ENCODE data around the gene GPAM. TPM values are rescaled to one million over a fixed set of nuclear protein-coding genes. Genes with fewer than 3 reads are reported as not detected.

The GPAM gene
- total RNA-seq, 2 donors from 2014 or later = 18.5 to 21.3 TPM

GRCh38 chr10:112131996-112132395, 51.6 kb downstream of the GPAM start:
- H3K4me3 ChIP-seq (ENCODE audit: low read length) = no peak overlapping the region
- 78% methylated on average over 3 of the region's 3 CpGs; no CpG with 5 or more reads in 1 of the 2 experiments for WGBS, 2 experiments (ENCODE audit: insufficient coverage in 1 of 2, insufficient read length in 1 of 2)
- no peaks in the 10 kb centered on the region for H3K27me3 ChIP-seq (ENCODE audit: control insufficient read depth, insufficient read depth, low read length, poor library complexity, severe bottlenecking)
- no peaks in the 10 kb centered on the region for H3K9me3 ChIP-seq (ENCODE audit: control insufficient read depth, low read length)
- no peak for DNase-seq
- H3K27me3 Mint-ChIP-seq (ENCODE audit: insufficient read depth) = no peaks in the 10 kb centered on the region
- no peaks in the 10 kb centered on the region for H3K36me3 ChIP-seq (ENCODE audit: control insufficient read depth, insufficient read depth, low read length)
- no peak overlapping the region for H3K4me3 Mint-ChIP-seq
- H3K27ac ChIP-seq (ENCODE audit: low read depth, low read length) = no peak overlapping the region
- no peak for TF ChIP-seq CTCF (conservative IDR thresholded peaks at IDR 0.05)
- H3K9me3 Mint-ChIP-seq = no peaks in the 10 kb centered on the region
- H3K4me1 ChIP-seq (ENCODE audit: control insufficient read depth, insufficient read depth, low read length) = peaks cover 2% of the 10 kb centered on the region
- H3K4me1 Mint-ChIP-seq = peaks cover under 1% of the 10 kb centered on the region
- H3K27ac Mint-ChIP-seq = no peak overlapping the region
- no peaks in the 10 kb centered on the region for H3K36me3 Mint-ChIP-seq (ENCODE audit: low read depth)
- H3K9ac ChIP-seq (ENCODE audit: extremely low read depth, low read length, poor library complexity, severe bottlenecking) = no peak overlapping the region

DNA sequence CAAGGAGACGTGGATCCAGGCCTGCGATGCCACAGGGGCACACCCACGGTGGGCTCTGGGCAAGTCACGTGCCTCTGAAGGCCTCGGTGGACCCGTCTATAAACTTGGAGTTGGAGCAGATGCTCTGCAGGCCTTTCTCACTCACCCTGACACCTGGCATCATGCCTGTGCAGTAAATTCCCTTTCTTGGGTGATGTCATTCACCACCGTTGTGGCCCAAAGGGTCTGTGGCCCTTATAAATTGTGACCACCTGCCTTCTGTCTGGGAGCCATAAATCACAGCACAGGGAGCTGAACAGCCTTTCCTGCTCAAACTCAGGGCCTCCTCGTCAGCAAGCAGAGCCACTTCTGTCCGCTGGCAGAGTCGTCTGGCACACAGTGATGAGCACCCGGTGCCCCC, 52.2 kb downstream of the GPAM start:
- no peak for TF ChIP-seq CTCF (conservative IDR thresholded peaks at IDR 0.05)
- 91 to 95% methylated on average over 7 to 11 of the region's 11 CpGs for WGBS, 2 experiments (ENCODE audit: insufficient coverage in 1 of 2, insufficient read length in 1 of 2)

DNA sequence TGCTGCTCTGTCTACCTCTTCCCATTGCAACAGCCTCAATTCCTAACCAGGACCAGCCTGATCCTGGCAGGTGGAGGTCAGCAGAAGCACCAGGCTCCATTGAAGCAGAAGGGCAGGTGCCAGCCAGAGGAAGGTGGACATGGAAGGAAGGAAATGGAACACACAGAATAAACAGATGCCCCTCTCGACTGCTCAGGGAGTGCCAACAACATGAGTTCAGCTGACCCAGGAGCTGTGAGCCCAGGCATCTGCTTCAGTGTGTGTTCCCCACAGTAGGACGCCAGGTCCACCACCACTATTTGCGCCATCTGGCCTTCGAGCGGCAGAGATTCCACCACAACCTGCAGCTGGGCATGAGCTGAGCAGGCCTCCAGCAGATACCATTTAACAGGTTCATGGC, 56.7 kb downstream of the GPAM start:
- Histone ChIP-seq H3K27ac (ENCODE audit: low read depth, low read length) (no peak overlapping the region), H3K27me3 (ENCODE audit: control insufficient read depth, insufficient read depth, low read length, poor library complexity, severe bottlenecking) (no peaks in the 10 kb centered on the region), H3K9me3 (ENCODE audit: control insufficient read depth, low read length) (no peaks in the 10 kb centered on the region), H3K9ac (ENCODE audit: extremely low read depth, low read length, poor library complexity, severe bottlenecking) (no peak overlapping the region), H3K36me3 (ENCODE audit: control insufficient read depth, insufficient read depth, low read length) (no peaks in the 10 kb centered on the region), H3K4me3 (ENCODE audit: low read length) (no peak overlapping the region), H3K4me1 (ENCODE audit: control insufficient read depth, insufficient read depth, low read length) (no peaks in the 10 kb centered on the region)
- Mint-ChIP-seq H3K9me3 (no peaks in the 10 kb centered on the region), H3K4me3 (no peak overlapping the region), H3K27me3 (ENCODE audit: insufficient read depth) (peaks cover 2% of the 10 kb centered on the region), H3K36me3 (ENCODE audit: low read depth) (no peaks in the 10 kb centered on the region), H3K4me1 (no peaks in the 10 kb centered on the region), H3K27ac (no peak overlapping the region)
- WGBS, 2 experiments (ENCODE audit: insufficient coverage in 1 of 2, insufficient read length in 1 of 2) = 94 to 95% methylated on average over 4 to 5 of the region's 5 CpGs
- TF ChIP-seq CTCF (conservative IDR thresholded peaks at IDR 0.05) = no peak
- DNase-seq = no peak

More for the DNA sequence above, 52.2 kb downstream of the GPAM start:
- Mint-ChIP-seq H3K36me3 (ENCODE audit: low read depth) (no peaks in the 10 kb centered on the region), H3K27me3 (ENCODE audit: insufficient read depth) (no peaks in the 10 kb centered on the region), H3K4me1 (no peaks in the 10 kb centered on the region), H3K4me3 (no peak overlapping the region), H3K27ac (no peak overlapping the region), H3K9me3 (no peaks in the 10 kb centered on the region)
- H3K9ac ChIP-seq (ENCODE audit: extremely low read depth, low read length, poor library complexity, severe bottlenecking) = no peak overlapping the region
- no peak overlapping the region for H3K27ac ChIP-seq (ENCODE audit: low read depth, low read length)
- H3K4me3 ChIP-seq (ENCODE audit: low read length) = no peak overlapping the region
- no peaks in the 10 kb centered on the region for H3K4me1 ChIP-seq (ENCODE audit: control insufficient read depth, insufficient read depth, low read length)
- no peak for DNase-seq
- no peaks in the 10 kb centered on the region for H3K27me3 ChIP-seq (ENCODE audit: control insufficient read depth, insufficient read depth, low read length, poor library complexity, severe bottlenecking)
- H3K36me3 ChIP-seq (ENCODE audit: control insufficient read depth, insufficient read depth, low read length) = no peaks in the 10 kb centered on the region
- H3K9me3 ChIP-seq (ENCODE audit: control insufficient read depth, low read length) = no peaks in the 10 kb centered on the region

Data from endodermal cell (in vitro differentiated cells).